ENCODE measurements around the gene CHID1.

Gene CHID1

GRCh38 chr11:862081-862661 lies 48.4 kb downstream of the CHID1 start:
- H3K4me3 Mint-ChIP-seq, result no peak overlapping the region
- no peak overlapping the region for H3K27ac Mint-ChIP-seq
- no peaks in the 10 kb centered on the region for H3K27me3 Mint-ChIP-seq (ENCODE audit: low read depth)
- H3K9me3 Mint-ChIP-seq, result no peaks in the 10 kb centered on the region
- no peaks in the 10 kb centered on the region for H3K4me1 Mint-ChIP-seq (ENCODE audit: low read depth)
- no peaks in the 10 kb centered on the region for H3K36me3 Mint-ChIP-seq (ENCODE audit: low read depth)

GRCh38 chr11:861105-861479 lies 49.5 kb downstream of the CHID1 start:
- Mint-ChIP-seq H3K27ac (no peak overlapping the region), H3K36me3 (ENCODE audit: low read depth) (no peaks in the 10 kb centered on the region), H3K27me3 (ENCODE audit: low read depth) (no peaks in the 10 kb centered on the region), H3K4me3 (no peak overlapping the region), H3K4me1 (ENCODE audit: low read depth) (no peaks in the 10 kb centered on the region), H3K9me3 (no peaks in the 10 kb centered on the region)

DNA sequence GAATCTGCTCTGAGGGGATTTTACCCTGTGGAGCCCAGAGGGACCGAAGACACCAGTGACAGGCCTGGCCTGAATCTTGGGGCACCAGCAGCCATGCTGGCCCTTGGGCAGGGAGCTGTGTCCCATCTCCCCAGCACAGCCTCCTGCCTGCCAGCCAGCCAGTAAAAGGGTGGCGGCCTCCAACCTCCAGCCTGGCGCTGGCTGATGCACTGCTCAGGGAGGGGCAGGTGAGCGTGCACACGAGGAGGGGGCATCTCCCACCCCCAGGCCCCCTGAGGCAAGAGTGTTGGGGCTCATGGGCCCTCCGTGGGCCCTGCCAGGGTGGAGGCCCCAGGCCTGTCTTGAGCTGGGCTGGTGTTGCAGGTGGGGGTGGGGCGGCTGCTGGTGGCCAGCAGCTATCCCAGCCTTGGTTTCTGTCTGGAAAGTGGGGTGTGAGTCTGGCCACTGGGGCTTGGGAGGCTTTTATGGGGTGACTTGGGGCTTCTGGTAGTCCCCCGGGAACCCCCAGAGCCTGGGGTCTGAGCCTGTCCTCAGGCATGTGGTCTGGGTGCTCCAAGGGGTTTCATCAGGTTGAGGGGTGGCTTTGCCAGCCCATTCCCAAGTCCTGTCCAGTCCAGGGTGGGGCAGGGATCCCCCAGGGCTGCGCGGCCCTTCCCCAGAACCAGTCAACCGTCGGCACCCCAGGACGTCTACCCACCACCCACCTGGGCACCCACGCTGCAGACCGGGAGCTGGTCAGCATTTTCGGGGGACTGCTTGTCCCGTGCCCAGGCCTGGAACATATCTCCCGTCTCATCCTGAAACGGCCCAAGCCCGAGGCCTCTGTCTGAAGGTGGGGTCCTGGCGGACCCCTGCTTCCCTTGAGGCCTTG lies 50.1 kb downstream of the CHID1 start:
- Mint-ChIP-seq H3K4me1 (ENCODE audit: low read depth) (no peaks in the 10 kb centered on the region), H3K36me3 (ENCODE audit: low read depth) (no peaks in the 10 kb centered on the region), H3K9me3 (no peaks in the 10 kb centered on the region), H3K4me3 (no peak overlapping the region), H3K27ac (no peak overlapping the region), H3K27me3 (ENCODE audit: low read depth) (no peaks in the 10 kb centered on the region)

DNA sequence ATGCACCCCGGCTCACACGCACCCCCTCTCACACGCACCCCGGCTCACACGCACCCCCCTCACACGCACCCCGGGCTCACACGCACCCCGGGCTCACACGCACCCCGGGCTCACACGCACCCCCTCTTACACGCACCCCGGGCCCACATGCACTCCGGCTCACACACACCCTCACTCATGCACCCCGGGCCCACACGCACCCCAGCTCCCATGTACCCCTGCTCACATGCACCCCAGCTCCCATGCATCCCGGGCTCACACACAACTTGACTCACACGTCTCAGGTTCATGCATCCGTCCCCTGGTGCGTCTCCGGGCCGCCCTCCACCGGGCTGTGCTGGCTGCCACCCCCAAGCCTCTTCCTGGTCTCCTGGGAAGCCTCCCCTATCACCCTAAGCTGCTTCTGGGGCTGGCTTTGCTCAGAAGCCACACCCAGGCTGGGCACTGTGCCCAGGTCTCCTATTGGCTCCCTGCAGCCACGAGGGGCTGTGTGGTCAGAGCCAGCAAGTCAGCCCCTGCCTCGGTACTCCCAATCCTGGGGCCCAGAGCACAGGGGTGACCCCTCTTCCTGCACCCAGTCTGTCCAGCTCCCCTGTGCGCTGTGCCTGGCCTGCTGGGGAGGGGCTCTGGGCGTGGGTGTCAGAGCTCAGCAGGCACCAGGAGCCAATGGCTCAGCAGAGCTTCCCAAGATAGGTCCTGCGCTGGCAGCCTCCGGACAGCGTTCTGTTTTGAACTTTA lies 51.0 kb downstream of the CHID1 start:
- no peaks in the 10 kb centered on the region for H3K4me1 Mint-ChIP-seq (ENCODE audit: low read depth)
- H3K4me3 Mint-ChIP-seq, result no peak overlapping the region
- H3K9me3 Mint-ChIP-seq, result no peaks in the 10 kb centered on the region
- no peaks in the 10 kb centered on the region for H3K36me3 Mint-ChIP-seq (ENCODE audit: low read depth)
- no peak overlapping the region for H3K27ac Mint-ChIP-seq
- H3K27me3 Mint-ChIP-seq (ENCODE audit: low read depth), result no peaks in the 10 kb centered on the region

DNA sequence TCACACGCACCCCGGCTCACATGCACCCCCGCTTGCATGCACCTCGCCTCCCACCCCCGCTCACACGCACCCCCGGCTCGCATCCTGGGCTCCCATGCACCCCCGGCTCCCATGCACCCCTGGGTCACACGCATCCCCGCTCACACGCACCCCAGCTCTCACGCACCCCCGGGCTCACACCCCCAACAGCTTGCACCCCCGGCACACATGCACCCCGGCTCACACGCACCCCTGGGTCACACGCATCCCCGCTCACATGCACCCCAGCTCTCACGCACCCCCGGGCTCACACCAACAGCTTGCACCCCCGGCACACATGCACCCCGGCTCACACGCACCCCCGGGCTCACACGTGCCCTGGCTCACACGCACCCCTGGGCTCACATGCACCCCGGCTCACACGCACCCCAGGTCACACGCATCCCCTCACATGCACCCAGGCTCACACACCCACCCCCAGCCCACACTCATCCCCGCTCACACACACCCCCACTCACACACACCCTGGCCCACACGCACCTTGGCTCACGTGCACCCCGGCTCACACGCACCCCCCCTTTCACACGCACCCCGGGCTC lies 51.8 kb downstream of the CHID1 start:
- Mint-ChIP-seq H3K27ac (no peak overlapping the region), H3K36me3 (ENCODE audit: low read depth) (no peaks in the 10 kb centered on the region), H3K27me3 (ENCODE audit: low read depth) (no peaks in the 10 kb centered on the region), H3K4me3 (no peak overlapping the region), H3K9me3 (no peaks in the 10 kb centered on the region), H3K4me1 (ENCODE audit: low read depth) (no peaks in the 10 kb centered on the region)

DNA sequence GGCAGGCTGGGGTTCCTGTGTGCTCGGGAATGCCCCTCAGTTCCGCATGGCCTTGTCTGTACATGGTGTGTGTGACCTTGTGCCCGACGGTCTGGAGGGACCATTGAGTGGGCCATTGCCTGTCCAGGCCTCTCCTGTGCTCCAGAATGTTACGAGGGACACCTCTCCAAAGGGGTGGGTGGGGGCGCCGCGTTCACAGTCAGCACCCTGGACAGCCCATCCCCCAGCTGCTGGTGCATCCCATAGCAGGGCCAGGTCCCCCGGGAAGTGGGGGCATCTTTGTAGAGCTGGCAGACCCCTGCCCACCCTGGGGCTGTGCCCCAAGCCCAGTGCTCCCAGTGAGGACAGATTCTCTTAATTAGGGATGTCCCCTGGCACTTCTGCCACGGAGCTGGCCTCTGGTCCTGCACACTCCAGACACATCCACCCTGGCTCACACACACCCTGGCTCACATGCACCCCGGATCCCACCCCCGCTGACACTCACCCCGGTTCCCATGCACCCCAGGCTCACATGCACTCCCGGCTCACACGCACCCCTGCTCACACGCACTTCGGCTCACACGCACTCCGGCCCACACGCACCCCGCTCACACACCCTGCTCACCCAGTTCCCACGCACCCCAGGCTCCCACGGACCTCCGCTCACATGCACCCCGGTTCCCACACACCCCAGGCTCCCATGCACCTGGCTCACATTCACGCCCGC lies 52.4 kb downstream of the CHID1 start:
- Mint-ChIP-seq H3K27me3 (ENCODE audit: low read depth) (no peaks in the 10 kb centered on the region), H3K27ac (no peak overlapping the region), H3K4me3 (no peak overlapping the region), H3K4me1 (ENCODE audit: low read depth) (no peaks in the 10 kb centered on the region), H3K9me3 (no peaks in the 10 kb centered on the region), H3K36me3 (ENCODE audit: low read depth) (no peaks in the 10 kb centered on the region)

DNA sequence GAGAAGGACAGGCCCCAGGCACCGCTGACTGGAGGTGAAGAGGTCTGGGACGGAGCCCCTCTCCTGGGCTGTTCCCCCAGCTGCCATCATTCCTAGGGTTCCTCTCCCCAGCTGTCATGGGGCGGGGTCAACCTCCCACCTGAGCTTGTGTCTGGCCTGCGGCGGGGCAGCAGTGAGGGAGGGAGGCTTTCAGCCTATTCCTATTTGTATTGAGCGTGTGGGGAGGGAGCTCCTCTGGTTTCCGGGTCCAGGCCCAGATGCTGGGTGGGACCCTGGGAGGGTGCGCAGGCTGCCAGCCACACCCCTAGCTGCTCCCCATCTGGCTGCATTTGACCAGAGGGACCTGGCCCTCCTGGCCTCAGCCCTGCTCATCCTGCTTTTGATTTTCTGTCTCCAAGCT lies 54.2 kb downstream of the CHID1 start:
- no peaks in the 10 kb centered on the region for H3K4me1 Mint-ChIP-seq (ENCODE audit: low read depth)
- no peaks in the 10 kb centered on the region for H3K9me3 Mint-ChIP-seq
- H3K36me3 Mint-ChIP-seq (ENCODE audit: low read depth), result no peaks in the 10 kb centered on the region
- H3K27me3 Mint-ChIP-seq (ENCODE audit: low read depth), result no peaks in the 10 kb centered on the region
- H3K27ac Mint-ChIP-seq, result no peak overlapping the region
- H3K4me3 Mint-ChIP-seq, result no peak overlapping the region

DNA sequence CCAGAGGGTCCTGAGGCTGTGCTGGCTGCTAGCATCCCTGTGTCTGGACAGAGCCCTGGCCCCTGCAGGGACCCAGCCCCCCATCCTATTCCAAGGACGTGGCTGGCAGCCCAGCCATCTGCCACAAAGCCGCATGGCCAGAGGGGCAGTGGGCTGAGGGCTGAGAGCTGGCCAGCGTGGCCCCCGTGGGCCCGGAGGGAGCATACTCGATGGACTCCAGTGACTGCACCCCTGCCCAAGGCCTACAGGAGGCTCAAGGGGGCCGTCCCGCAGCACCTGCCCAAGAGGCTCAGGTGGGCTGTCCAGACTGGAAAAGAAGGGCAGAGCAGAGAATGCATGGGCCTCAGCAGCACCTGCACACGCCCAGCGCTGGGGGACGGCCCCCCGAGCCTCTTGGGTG lies 54.8 kb downstream of the CHID1 start:
- Mint-ChIP-seq H3K9me3 (no peaks in the 10 kb centered on the region), H3K27me3 (ENCODE audit: low read depth) (no peaks in the 10 kb centered on the region), H3K4me3 (no peak overlapping the region), H3K36me3 (ENCODE audit: low read depth) (no peaks in the 10 kb centered on the region), H3K4me1 (ENCODE audit: low read depth) (no peaks in the 10 kb centered on the region), H3K27ac (no peak overlapping the region)

DNA sequence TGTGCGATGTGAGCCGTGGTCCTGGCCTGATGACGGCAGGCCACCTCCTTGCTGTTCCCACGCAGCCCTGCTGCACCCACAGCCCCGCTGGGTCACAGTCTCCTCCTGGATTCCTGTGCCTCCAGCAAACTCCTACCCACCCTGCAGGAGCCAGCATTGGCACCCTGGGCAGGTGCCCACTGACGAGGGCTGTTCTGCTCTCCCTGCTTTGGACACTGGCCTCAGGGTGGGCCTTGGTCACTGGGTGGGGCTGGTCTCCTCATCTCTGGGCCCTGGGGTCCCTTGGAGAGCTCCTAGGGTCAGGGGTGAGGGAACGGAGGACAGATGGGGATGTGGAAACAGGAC lies 55.3 kb downstream of the CHID1 start:
- no peaks in the 10 kb centered on the region for H3K36me3 Mint-ChIP-seq (ENCODE audit: low read depth)
- no peak overlapping the region for H3K27ac Mint-ChIP-seq
- no peaks in the 10 kb centered on the region for H3K27me3 Mint-ChIP-seq (ENCODE audit: low read depth)
- H3K4me1 Mint-ChIP-seq (ENCODE audit: low read depth), result no peaks in the 10 kb centered on the region
- H3K4me3 Mint-ChIP-seq, result no peak overlapping the region
- no peaks in the 10 kb centered on the region for H3K9me3 Mint-ChIP-seq

- no peak overlapping the region for H3K27ac Mint-ChIP-seq
- no peak overlapping the region for H3K4me3 Mint-ChIP-seq
- H3K4me1 Mint-ChIP-seq (ENCODE audit: low read depth), result no peaks in the 10 kb centered on the region
- no peaks in the 10 kb centered on the region for H3K36me3 Mint-ChIP-seq (ENCODE audit: low read depth)
- no peaks in the 10 kb centered on the region for H3K9me3 Mint-ChIP-seq
- no peaks in the 10 kb centered on the region for H3K27me3 Mint-ChIP-seq (ENCODE audit: low read depth)
Observed at GRCh38 chr11:854601-855329, 55.8 kb downstream of the CHID1 start.

- H3K4me1 Mint-ChIP-seq (ENCODE audit: low read depth), result no peaks in the 10 kb centered on the region
- H3K27me3 Mint-ChIP-seq (ENCODE audit: low read depth), result peaks cover under 1% of the 10 kb centered on the region
- H3K4me3 Mint-ChIP-seq, result no peak overlapping the region
- no peaks in the 10 kb centered on the region for H3K9me3 Mint-ChIP-seq
- H3K36me3 Mint-ChIP-seq (ENCODE audit: low read depth), result no peaks in the 10 kb centered on the region
- no peak overlapping the region for H3K27ac Mint-ChIP-seq
Observed at GRCh38 chr11:853682-854448, 56.7 kb downstream of the CHID1 start.

DNA sequence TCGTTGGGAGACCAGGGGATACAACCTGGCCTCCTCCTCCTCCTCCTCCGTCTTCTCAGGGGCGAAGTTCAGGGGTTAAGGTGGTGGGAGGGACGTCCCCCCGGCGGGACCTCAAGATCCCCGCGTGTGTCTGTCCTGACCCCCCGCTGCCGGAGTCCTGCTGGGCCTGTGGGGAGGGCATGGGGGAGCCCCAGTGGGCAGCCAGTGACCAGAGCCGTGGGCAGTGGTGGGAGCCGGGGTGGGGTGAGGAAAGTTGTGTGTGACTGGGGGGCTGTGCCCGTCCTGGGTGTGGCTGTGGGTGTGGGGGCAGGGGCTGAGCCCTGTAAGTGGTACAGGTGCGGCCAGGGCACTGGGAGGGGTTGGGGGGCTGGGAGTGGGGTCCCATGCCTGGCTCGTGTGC lies 57.8 kb downstream of the CHID1 start:
- Mint-ChIP-seq H3K4me3 (no peak overlapping the region), H3K9me3 (no peaks in the 10 kb centered on the region), H3K4me1 (ENCODE audit: low read depth) (peaks cover 3% of the 10 kb centered on the region), H3K27me3 (ENCODE audit: low read depth) (peaks cover 5% of the 10 kb centered on the region), H3K27ac (no peak overlapping the region), H3K36me3 (ENCODE audit: low read depth) (no peaks in the 10 kb centered on the region)
